Caco-2 (cell line): ENCODE results near the gene PITPNM3. TPM values are rescaled to one million over a fixed set of nuclear protein-coding genes. Genes with fewer than 3 reads are reported as not detected.

ENCODE experiments used
- BruUV-seq: library from RNA; stranded (reverse); fragments of 400-500 nt; replicated peaks from 2 replicates; lab custom pipeline; 2021; lab: Mats Ljungman, UMichigan
- CTCF ChIA-PET: fragments of 300-600 bp; sonication (Branson Sonifier 250); formaldehyde crosslinking; loops from one replicate; lab custom pipeline; 2022; ENCODE audit warnings: antibody characterized with exemption; lab: Charles Lee
- POLR2A ChIA-PET: fragments of 300-600 bp; sonication (Branson Sonifier 250); formaldehyde crosslinking; loops from one replicate; lab custom pipeline; 2022; ENCODE audit warnings: antibody characterized with exemption; lab: Charles Lee
- DNase-seq, 2 experiments: peaks; one replicate each; pipeline versions ENCODE4 v3.0.0 to v3.0.0-alpha.2; 2020 to 2022
- H3K27me3 ChIP-seq: replicated peaks from 2 replicates; pipeline ENCODE4 v1.6.0; 2011; ENCODE audit warnings: low read length; ENCODE audit not compliant: control insufficient read depth, insufficient read depth
- H3K36me3 ChIP-seq: 2 replicates; pipeline ENCODE4 v1.5.1; 2011; ENCODE audit warnings: low read length; ENCODE audit not compliant: control insufficient read depth, insufficient read depth
- H3K4me1 ChIP-seq: fragments of 250-450 bp; sonication (Bioruptor Pico); 2 replicates; pipeline ENCODE4 v1.5.1; 2020; ENCODE audit warnings: mild to moderate bottlenecking
- H3K4me3 ChIP-seq: 2 replicates; pipeline ENCODE4 v1.5.1; 2011; ENCODE audit warnings: low read depth, mild to moderate bottlenecking, control low read depth, low read length
- H3K9me3 ChIP-seq: fragments of 250-450 bp; sonication (Bioruptor Pico); 2 replicates; pipeline ENCODE4 v1.5.1; 2020; ENCODE audit warnings: mild to moderate bottlenecking, moderate library complexity
- H3K27ac Mint-ChIP-seq: one replicate; pipeline ENCODE4 v1.8.0; 2022; ENCODE audit warnings: mixed read lengths; ENCODE audit not compliant: unreplicated experiment
- H3K27me3 Mint-ChIP-seq: one replicate; pipeline ENCODE4 v1.8.0; 2022; ENCODE audit warnings: mixed read lengths; ENCODE audit not compliant: insufficient read depth, unreplicated experiment
- H3K36me3 Mint-ChIP-seq: one replicate; pipeline ENCODE4 v1.8.0; 2022; ENCODE audit warnings: mild to moderate bottlenecking, mixed read lengths; ENCODE audit not compliant: insufficient read depth, unreplicated experiment
- H3K4me1 Mint-ChIP-seq: one replicate; pipeline ENCODE4 v1.8.0; 2022; ENCODE audit warnings: low read depth, mixed read lengths; ENCODE audit not compliant: unreplicated experiment
- H3K4me3 Mint-ChIP-seq: one replicate; pipeline ENCODE4 v1.8.0; 2022; ENCODE audit warnings: mild to moderate bottlenecking, moderate library complexity, mixed read lengths; ENCODE audit not compliant: unreplicated experiment
- H3K9me3 Mint-ChIP-seq: one replicate; pipeline ENCODE4 v1.8.0; 2022; ENCODE audit warnings: mixed read lengths; ENCODE audit not compliant: unreplicated experiment
- intact Hi-C: fragments of 100-400 bp; cut with micrococcal nuclease; formaldehyde crosslinking; loops from one replicate; pipeline ENCODE4 v1.10.0; 2022; ENCODE audit not compliant: unreplicated experiment
- total RNA-seq: library from RNA; stranded (reverse); gene quantifications from 2 replicates; pipeline ENCODE4 v1.2.3, GENCODE V29; 2022
- TF ChIP-seq, protein P1 (sequence below), 2 experiments: fragments of 200-600 bp in 1 of 2; IDR thresholded peaks; 1 replicate in 1 of 2; 2 replicates in 1 of 2; pipeline versions ENCODE4 v1.5.1 to v1.8.0; 2011 to 2022; ENCODE audit warnings: antibody characterized with exemption in 1 of 2, control low read depth in 1 of 2, inconsistent platforms in 1 of 2, low read depth in 1 of 2, low read length in 1 of 2, mild to moderate bottlenecking in 1 of 2, moderate library complexity in 1 of 2; ENCODE audit not compliant: insufficient read depth in 1 of 2, severe bottlenecking in 1 of 2, unreplicated experiment in 1 of 2

PITPNM3 gene
- total RNA-seq, 1 experiment from 2014 or later: 0.50 TPM

DNA sequence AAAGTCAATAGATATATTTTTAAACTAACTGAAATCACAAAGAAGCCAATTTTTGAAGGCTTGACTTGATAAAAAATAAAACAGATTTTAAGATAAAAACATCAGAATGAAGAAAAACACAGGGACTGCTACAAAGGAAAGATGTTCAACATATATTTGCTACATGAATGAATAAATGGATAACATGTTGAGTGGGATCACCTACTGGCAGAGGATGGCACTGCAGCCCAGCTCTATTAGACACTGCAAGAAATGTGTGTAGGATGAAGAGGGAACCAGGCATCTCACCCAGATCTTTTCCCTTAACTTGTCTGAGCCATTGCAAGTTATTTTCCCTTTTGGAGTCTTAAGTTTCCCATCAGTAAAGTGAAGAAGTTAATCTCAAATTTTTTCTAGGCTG is 125.6 kb downstream of the PITPNM3 start:
- Mint-ChIP-seq H3K4me3 (no peak overlapping the region), H3K36me3 (no peaks in the 10 kb centered on the region), H3K4me1 (no peaks in the 10 kb centered on the region), H3K27me3 (no peaks in the 10 kb centered on the region), H3K9me3 (peaks cover 10% of the 10 kb centered on the region), H3K27ac (no peak overlapping the region)
- DNase-seq: no peak
- no peaks in the 10 kb centered on the region for H3K9me3 ChIP-seq
- intact Hi-C loops: no loop called here
- H3K36me3 ChIP-seq: no peaks in the 10 kb centered on the region
- POLR2A ChIA-PET: no interaction called here
- no peak overlapping the region for H3K4me3 ChIP-seq
- no TSS peak for BruUV-seq
- CTCF ChIA-PET: interaction anchor here (0.6 kb wide), 1 partner anchor 210 kb away, joined by 3 read pairs; the partner anchor contains the start of gene KIAA0753
- no peaks in the 10 kb centered on the region for H3K27me3 ChIP-seq
- no peaks in the 10 kb centered on the region for H3K4me1 ChIP-seq
- TF ChIP-seq, protein P1, sequence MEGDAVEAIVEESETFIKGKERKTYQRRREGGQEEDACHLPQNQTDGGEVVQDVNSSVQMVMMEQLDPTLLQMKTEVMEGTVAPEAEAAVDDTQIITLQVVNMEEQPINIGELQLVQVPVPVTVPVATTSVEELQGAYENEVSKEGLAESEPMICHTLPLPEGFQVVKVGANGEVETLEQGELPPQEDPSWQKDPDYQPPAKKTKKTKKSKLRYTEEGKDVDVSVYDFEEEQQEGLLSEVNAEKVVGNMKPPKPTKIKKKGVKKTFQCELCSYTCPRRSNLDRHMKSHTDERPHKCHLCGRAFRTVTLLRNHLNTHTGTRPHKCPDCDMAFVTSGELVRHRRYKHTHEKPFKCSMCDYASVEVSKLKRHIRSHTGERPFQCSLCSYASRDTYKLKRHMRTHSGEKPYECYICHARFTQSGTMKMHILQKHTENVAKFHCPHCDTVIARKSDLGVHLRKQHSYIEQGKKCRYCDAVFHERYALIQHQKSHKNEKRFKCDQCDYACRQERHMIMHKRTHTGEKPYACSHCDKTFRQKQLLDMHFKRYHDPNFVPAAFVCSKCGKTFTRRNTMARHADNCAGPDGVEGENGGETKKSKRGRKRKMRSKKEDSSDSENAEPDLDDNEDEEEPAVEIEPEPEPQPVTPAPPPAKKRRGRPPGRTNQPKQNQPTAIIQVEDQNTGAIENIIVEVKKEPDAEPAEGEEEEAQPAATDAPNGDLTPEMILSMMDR (IDR thresholded peaks at IDR 0.05; ENCODE audit: insufficient read depth in 1 of 2, low read depth in 1 of 2, low read length in 1 of 2, severe bottlenecking in 1 of 2, unreplicated experiment in 1 of 2): no peak

DNA sequence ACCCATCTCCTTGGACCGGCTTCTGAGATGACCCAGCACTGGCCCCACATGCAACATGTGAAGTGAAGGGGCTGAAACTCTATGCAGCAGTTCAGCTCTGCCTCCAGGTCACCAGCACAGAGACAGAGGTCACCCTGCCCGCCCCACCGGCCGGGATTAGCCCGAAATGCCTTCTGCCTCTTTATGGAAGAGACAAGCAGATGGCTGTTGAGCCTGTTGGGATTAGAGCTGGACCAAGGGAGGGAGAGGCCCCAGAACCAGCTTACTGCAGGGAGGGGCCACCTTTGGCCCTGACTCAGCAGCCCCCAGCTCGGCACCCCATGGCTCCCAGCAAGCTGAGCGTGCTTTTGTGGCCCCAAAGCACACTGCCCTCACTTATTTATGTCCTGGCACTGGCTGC is 127.1 kb downstream of the PITPNM3 start:
- no peak for DNase-seq
- Histone ChIP-seq H3K27me3 (no peaks in the 10 kb centered on the region), H3K4me1 (no peaks in the 10 kb centered on the region), H3K36me3 (no peaks in the 10 kb centered on the region), H3K4me3 (no peak overlapping the region), H3K9me3 (no peaks in the 10 kb centered on the region)
- Mint-ChIP-seq H3K9me3 (peaks cover 10% of the 10 kb centered on the region), H3K4me1 (no peaks in the 10 kb centered on the region), H3K27me3 (no peaks in the 10 kb centered on the region), H3K4me3 (no peak overlapping the region), H3K36me3 (no peaks in the 10 kb centered on the region), H3K27ac (no peak overlapping the region)
- ChIA-PET CTCF (no interaction called here), POLR2A (no interaction called here)
- no TSS peak for BruUV-seq
- TF ChIP-seq, protein P1 (IDR thresholded peaks at IDR 0.05; ENCODE audit: insufficient read depth in 1 of 2, low read depth in 1 of 2, low read length in 1 of 2, severe bottlenecking in 1 of 2, unreplicated experiment in 1 of 2): no peak
- intact Hi-C loops: no loop called here

DNA sequence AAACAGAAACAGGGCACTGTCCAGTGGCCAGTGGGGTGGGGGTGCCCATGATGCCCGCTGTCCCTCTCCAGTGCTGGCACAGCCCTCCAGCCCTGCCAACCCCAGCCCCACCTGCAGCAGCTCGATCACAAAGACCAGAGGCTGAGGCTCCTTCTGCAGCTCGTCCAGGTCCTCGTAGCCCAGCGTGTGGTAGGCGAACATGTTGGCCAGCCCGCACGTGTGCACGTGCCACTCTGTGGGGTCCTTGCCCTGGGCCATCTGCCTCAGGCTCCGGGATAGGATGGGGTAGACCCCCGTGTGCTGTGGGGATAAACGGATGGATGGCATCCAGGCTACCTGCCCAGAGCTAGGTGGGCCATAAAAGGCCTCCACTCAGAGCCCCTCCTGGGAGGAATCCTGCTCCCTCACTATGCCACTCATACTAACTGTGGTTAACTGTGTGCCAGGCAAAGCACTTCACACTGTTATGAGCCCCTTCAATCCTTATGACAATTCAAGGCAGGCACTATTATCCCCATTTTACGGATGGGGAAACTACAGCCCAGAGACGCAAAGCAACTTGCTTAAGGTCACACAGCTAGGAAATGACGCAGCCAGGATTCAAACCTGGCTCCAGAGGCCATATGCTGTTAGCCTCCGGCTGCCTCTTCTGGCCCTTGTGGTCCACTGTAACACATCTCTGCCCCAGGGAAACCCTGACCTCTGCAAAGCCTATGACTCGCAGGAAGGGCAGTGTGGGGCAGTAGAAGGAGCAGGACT is 128.0 kb downstream of the PITPNM3 start:
- Histone ChIP-seq H3K27me3 (no peaks in the 10 kb centered on the region), H3K4me3 (no peak overlapping the region), H3K36me3 (no peaks in the 10 kb centered on the region), H3K4me1 (no peaks in the 10 kb centered on the region), H3K9me3 (no peaks in the 10 kb centered on the region)
- Mint-ChIP-seq H3K9me3 (peaks cover 10% of the 10 kb centered on the region), H3K4me3 (no peak overlapping the region), H3K36me3 (no peaks in the 10 kb centered on the region), H3K27me3 (no peaks in the 10 kb centered on the region), H3K27ac (no peak overlapping the region), H3K4me1 (no peaks in the 10 kb centered on the region)
- BruUV-seq: no TSS peak
- TF ChIP-seq, protein P1 (IDR thresholded peaks at IDR 0.05; ENCODE audit: insufficient read depth in 1 of 2, low read depth in 1 of 2, low read length in 1 of 2, severe bottlenecking in 1 of 2, unreplicated experiment in 1 of 2): no peak
- CTCF ChIA-PET: no interaction called here
- no peak for DNase-seq
- intact Hi-C loops: no loop called here
- POLR2A ChIA-PET: no interaction called here
